ENCODE results near the gene HIPK2.

DNA sequence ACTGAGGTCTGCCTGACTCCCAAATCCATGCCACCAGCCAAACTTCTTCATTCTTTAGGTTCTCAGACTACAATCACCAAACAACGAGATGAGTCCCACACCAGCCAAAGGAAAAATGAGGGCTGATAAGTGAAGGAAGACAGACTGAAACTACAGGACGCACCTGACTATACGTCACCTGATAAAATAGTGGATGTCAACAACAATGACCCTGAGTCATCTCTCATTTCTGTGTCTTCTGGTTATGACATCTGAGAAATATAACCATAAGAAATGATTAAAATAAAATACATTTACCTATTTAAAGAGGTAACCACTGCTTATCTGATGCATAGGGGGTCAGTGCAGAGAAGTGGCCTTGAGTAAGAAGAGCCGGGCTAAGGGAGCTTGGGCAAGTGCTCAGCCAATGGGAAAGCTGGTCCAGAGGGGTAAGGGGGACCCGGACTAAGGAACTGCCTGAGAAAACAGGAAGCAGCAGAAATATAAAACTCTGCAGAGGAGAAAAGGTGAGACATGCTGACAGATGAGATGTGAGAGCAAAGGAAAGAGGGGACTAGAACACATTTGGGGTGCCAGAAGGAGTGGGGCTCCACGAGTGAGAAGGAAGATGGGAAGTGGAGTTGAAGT is 51.8 kb downstream of the HIPK2 start:
- TF ChIP-seq, protein P1, sequence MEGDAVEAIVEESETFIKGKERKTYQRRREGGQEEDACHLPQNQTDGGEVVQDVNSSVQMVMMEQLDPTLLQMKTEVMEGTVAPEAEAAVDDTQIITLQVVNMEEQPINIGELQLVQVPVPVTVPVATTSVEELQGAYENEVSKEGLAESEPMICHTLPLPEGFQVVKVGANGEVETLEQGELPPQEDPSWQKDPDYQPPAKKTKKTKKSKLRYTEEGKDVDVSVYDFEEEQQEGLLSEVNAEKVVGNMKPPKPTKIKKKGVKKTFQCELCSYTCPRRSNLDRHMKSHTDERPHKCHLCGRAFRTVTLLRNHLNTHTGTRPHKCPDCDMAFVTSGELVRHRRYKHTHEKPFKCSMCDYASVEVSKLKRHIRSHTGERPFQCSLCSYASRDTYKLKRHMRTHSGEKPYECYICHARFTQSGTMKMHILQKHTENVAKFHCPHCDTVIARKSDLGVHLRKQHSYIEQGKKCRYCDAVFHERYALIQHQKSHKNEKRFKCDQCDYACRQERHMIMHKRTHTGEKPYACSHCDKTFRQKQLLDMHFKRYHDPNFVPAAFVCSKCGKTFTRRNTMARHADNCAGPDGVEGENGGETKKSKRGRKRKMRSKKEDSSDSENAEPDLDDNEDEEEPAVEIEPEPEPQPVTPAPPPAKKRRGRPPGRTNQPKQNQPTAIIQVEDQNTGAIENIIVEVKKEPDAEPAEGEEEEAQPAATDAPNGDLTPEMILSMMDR (IDR thresholded peaks at IDR 0.05), result no peak
- no peak for TF ChIP-seq POLR2AphosphoS5 (IDR thresholded peaks at IDR 0.05)
- no peak for TF ChIP-seq POLR2A (IDR thresholded peaks at IDR 0.05)
